ENCODE data around the gene RXFP1.

GRCh38 chr4:158636619-158637018, 114.9 kb downstream of the RXFP1 start:
- TF ChIP-seq, protein P1, sequence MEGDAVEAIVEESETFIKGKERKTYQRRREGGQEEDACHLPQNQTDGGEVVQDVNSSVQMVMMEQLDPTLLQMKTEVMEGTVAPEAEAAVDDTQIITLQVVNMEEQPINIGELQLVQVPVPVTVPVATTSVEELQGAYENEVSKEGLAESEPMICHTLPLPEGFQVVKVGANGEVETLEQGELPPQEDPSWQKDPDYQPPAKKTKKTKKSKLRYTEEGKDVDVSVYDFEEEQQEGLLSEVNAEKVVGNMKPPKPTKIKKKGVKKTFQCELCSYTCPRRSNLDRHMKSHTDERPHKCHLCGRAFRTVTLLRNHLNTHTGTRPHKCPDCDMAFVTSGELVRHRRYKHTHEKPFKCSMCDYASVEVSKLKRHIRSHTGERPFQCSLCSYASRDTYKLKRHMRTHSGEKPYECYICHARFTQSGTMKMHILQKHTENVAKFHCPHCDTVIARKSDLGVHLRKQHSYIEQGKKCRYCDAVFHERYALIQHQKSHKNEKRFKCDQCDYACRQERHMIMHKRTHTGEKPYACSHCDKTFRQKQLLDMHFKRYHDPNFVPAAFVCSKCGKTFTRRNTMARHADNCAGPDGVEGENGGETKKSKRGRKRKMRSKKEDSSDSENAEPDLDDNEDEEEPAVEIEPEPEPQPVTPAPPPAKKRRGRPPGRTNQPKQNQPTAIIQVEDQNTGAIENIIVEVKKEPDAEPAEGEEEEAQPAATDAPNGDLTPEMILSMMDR (IDR thresholded peaks at IDR 0.05; ENCODE audit: poor library complexity, severe bottlenecking): no peak
- TF ChIP-seq TAF1 (IDR thresholded peaks at IDR 0.05; ENCODE audit: low read depth): no peak
- TF ChIP-seq EZH2 (IDR thresholded peaks at IDR 0.05; ENCODE audit: borderline replicate concordance, insufficient read depth, low read length, poor library complexity, severe bottlenecking): no peak
- TF ChIP-seq, protein P2, sequence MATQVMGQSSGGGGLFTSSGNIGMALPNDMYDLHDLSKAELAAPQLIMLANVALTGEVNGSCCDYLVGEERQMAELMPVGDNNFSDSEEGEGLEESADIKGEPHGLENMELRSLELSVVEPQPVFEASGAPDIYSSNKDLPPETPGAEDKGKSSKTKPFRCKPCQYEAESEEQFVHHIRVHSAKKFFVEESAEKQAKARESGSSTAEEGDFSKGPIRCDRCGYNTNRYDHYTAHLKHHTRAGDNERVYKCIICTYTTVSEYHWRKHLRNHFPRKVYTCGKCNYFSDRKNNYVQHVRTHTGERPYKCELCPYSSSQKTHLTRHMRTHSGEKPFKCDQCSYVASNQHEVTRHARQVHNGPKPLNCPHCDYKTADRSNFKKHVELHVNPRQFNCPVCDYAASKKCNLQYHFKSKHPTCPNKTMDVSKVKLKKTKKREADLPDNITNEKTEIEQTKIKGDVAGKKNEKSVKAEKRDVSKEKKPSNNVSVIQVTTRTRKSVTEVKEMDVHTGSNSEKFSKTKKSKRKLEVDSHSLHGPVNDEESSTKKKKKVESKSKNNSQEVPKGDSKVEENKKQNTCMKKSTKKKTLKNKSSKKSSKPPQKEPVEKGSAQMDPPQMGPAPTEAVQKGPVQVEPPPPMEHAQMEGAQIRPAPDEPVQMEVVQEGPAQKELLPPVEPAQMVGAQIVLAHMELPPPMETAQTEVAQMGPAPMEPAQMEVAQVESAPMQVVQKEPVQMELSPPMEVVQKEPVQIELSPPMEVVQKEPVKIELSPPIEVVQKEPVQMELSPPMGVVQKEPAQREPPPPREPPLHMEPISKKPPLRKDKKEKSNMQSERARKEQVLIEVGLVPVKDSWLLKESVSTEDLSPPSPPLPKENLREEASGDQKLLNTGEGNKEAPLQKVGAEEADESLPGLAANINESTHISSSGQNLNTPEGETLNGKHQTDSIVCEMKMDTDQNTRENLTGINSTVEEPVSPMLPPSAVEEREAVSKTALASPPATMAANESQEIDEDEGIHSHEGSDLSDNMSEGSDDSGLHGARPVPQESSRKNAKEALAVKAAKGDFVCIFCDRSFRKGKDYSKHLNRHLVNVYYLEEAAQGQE (IDR thresholded peaks at IDR 0.05; ENCODE audit: borderline replicate concordance): no peak
- no peak for TF ChIP-seq POLR2AphosphoS5 (IDR thresholded peaks at IDR 0.05)
- TF ChIP-seq EP300 (conservative IDR thresholded peaks at IDR 0.05; ENCODE audit: poor library complexity, severe bottlenecking): no peak

Measured in neural cell (in vitro differentiated cells).